SK-N-SH (cell line): ENCODE results near the gene IZUMO4. TPM values are rescaled to one million over a fixed set of nuclear protein-coding genes. Genes with fewer than 3 reads are reported as not detected.
A peak's percentile ranks its signal among the peaks of the same experiment; 100 is the strongest.

Experiments used
- CTCF ChIA-PET: fragments of 300-600, 350-600 bp; formaldehyde crosslinking; extraction: SDS; loops from one replicate; lab custom pipeline; 2021; lab: Yijun Ruan, JAX
- POLR2A ChIA-PET: fragments of 350-600 bp; sonication (Branson Sonifier 250); formaldehyde crosslinking; extraction: SDS; loops from one replicate; lab custom pipeline; 2020; ENCODE audit warnings: antibody characterized with exemption, inconsistent platforms; lab: Yijun Ruan, JAX
- DNase-seq: peaks from one replicate; pipeline ENCODE4 v3.0.0; 2012
- H2AFZ ChIP-seq: fragments of 200-600 bp; sonication (generic); 2 replicates; pipeline ENCODE4 v1.8.1; 2016; ENCODE audit warnings: antibody characterized with exemption, mild to moderate bottlenecking, low read depth
- H3F3A ChIP-seq: fragments of 200-600 bp; sonication (generic); replicated peaks from 2 replicates; pipeline ENCODE3; 2016; ENCODE audit warnings: antibody characterized with exemption, mild to moderate bottlenecking; ENCODE audit not compliant: insufficient read depth
- H3K27ac ChIP-seq, 2 experiments: fragments of 200-500 bp in 1 of 2; fragments of 200-600 bp in 1 of 2; sonication (Bioruptor generic) in 1 of 2; sonication (generic), shearing (Covaris generic) in 1 of 2; 2 replicates each; pipeline versions ENCODE4 v1.5.1 to v1.6.1; 2014 to 2016; ENCODE audit warnings: low read depth in 2 of 2, inconsistent platforms in 1 of 2, low read length in 1 of 2, mild to moderate bottlenecking in 1 of 2, mixed read lengths in 1 of 2
- H3K27me3 ChIP-seq: fragments of 200-600 bp; sonication (generic), shearing (Covaris generic); 2 replicates; pipeline ENCODE4 v1.6.1; 2016; ENCODE audit warnings: mixed run types; ENCODE audit not compliant: insufficient read depth
- H3K36me3 ChIP-seq, 2 experiments: fragments of 200-500 bp in 1 of 2; fragments of 200-600 bp in 1 of 2; sonication (Bioruptor generic) in 1 of 2; sonication (generic) in 1 of 2; replicated peaks in 1 of 2; 2 replicates each; pipeline versions ENCODE3 to v1.5.1; 2014 to 2016; ENCODE audit warnings: low read length in 1 of 2, mild to moderate bottlenecking in 1 of 2; ENCODE audit not compliant: insufficient read depth in 2 of 2, control insufficient read depth in 1 of 2
- H3K4me1 ChIP-seq, 2 experiments: fragments of 200-500 bp in 1 of 2; fragments of 200-600 bp in 1 of 2; sonication (Bioruptor generic) in 1 of 2; sonication (generic), shearing (Covaris generic) in 1 of 2; 2 replicates each; pipeline versions ENCODE4 v1.5.1 to v1.6.1; 2014 to 2016; ENCODE audit warnings: low read depth in 1 of 2, low read length in 1 of 2, mixed run types in 1 of 2; ENCODE audit not compliant: insufficient read depth in 2 of 2, control insufficient read depth in 1 of 2
- H3K4me2 ChIP-seq: fragments of 200-600 bp; sonication (generic), shearing (Covaris generic); 2 replicates; pipeline ENCODE4 v1.6.1; 2017; ENCODE audit warnings: mixed run types
- H3K4me3 ChIP-seq, 2 experiments: fragments of 200-500 bp in 1 of 2; fragments of 200-600 bp in 1 of 2; sonication (Bioruptor generic) in 1 of 2; sonication (generic), shearing (Covaris generic) in 1 of 2; 2 replicates each; pipeline versions ENCODE4 v1.5.1 to v1.8.1; 2014 to 2016; ENCODE audit warnings: low read depth in 2 of 2, inconsistent platforms in 1 of 2, low read length in 1 of 2, mild to moderate bottlenecking in 1 of 2, mixed read lengths in 1 of 2, moderate library complexity in 1 of 2
- H3K79me2 ChIP-seq: fragments of 200-600 bp; sonication (generic); 2 replicates; pipeline ENCODE4 v1.8.1; 2017; ENCODE audit warnings: mild to moderate bottlenecking; ENCODE audit not compliant: insufficient read depth
- H3K9ac ChIP-seq: fragments of 200-600 bp; sonication (generic); 2 replicates; pipeline ENCODE4 v1.6.1; 2017; ENCODE audit warnings: mixed run types
- H3K9me2 ChIP-seq: fragments of 200-600 bp; sonication (generic); 2 replicates; pipeline ENCODE4 v1.6.1; 2017; ENCODE audit warnings: mixed run types
- H3K9me3 ChIP-seq: fragments of 200-600 bp; sonication (generic); 2 replicates; pipeline ENCODE4 v1.6.1; 2017; ENCODE audit warnings: mixed run types, mild to moderate bottlenecking, moderate library complexity
- H4K20me1 ChIP-seq: fragments of 200-600 bp; sonication (generic); 2 replicates; pipeline ENCODE4 v1.6.1; 2017; ENCODE audit warnings: mild to moderate bottlenecking, mixed run types; ENCODE audit not compliant: insufficient read depth
- EP300 ChIP-seq, 2 experiments: IDR thresholded peaks; 2 replicates each; pipeline versions ENCODE4 v1.4.0 to v1.6.1; 2012; ENCODE audit warnings: borderline replicate concordance in 1 of 2, low read depth in 1 of 2, low read length in 1 of 2
- FOSL2 ChIP-seq: IDR thresholded peaks from 2 replicates; pipeline ENCODE4 v1.4.0; 2012; ENCODE audit warnings: low read depth, mild to moderate bottlenecking, moderate library complexity, borderline replicate concordance
- FOXJ3 ChIP-seq: sonication (generic); formaldehyde crosslinking; IDR thresholded peaks from 2 replicates; pipeline ENCODE4 v1.5.1; 2020; ENCODE audit warnings: mild to moderate bottlenecking, missing genetic modification reagents
- MEF2A ChIP-seq: IDR thresholded peaks from 2 replicates; pipeline ENCODE4 v1.4.0; 2012; ENCODE audit warnings: low read depth, borderline replicate concordance
- MXI1 ChIP-seq: IDR thresholded peaks from 2 replicates; pipeline ENCODE4 v1.6.1; 2012; ENCODE audit warnings: mild to moderate bottlenecking, low read depth, low read length, improper control_type of control experiment
- NRF1 ChIP-seq: IDR thresholded peaks from 2 replicates; pipeline ENCODE4 v1.6.1; 2012; ENCODE audit warnings: low read depth, mild to moderate bottlenecking, low read length
- RCOR1 ChIP-seq: fragments of 150-350 bp; IDR thresholded peaks from 2 replicates; pipeline ENCODE4 v1.6.1; 2017; ENCODE audit warnings: antibody characterized with exemption, low read length
- RFX5 ChIP-seq: IDR thresholded peaks from 2 replicates; pipeline ENCODE4 v1.6.1; 2012; ENCODE audit warnings: mild to moderate bottlenecking, improper control_type of control experiment, low read length
- SMC3 ChIP-seq: IDR thresholded peaks from 2 replicates; pipeline ENCODE4 v1.6.1; 2012; ENCODE audit warnings: low read depth, low read length, improper control_type of control experiment
- WGBS: methylation state at CpG from one replicate; pipeline ENCODE4 v1.1.6; 2017; ENCODE audit warnings: low lambda C conversion rate; 5-methylcytosine and 5-hydroxymethylcytosine counted together
- polyA plus RNA-seq, 3 experiments: library from polyadenylated mRNA; depleted of rRNA; stranded (reverse); fragments of >200 nt; gene quantifications; 2 replicates each; pipeline ENCODE4 v1.2.3, GENCODE V29; 2012
- TF ChIP-seq, protein P1 (sequence below): IDR thresholded peaks from 2 replicates; pipeline ENCODE4 v1.4.0; 2012; ENCODE audit warnings: low read depth
- TF ChIP-seq, protein P2 (sequence below): IDR thresholded peaks from 2 replicates; pipeline ENCODE4 v1.4.0; 2012; ENCODE audit warnings: low read depth, borderline replicate concordance
- TF ChIP-seq, protein P3 (sequence below): fragments of 150-350 bp; IDR thresholded peaks from 2 replicates; pipeline ENCODE4 v1.6.1; 2016; ENCODE audit warnings: mild to moderate bottlenecking, low read depth, low read length
- TF ChIP-seq, protein P4 (sequence below): fragments of 200-600 bp; sonication (generic); IDR thresholded peaks from 2 replicates; pipeline ENCODE4 v1.6.1; 2017; ENCODE audit warnings: antibody characterized with exemption, mild to moderate bottlenecking, moderate library complexity

IZUMO4 gene
- polyA plus RNA-seq, 1 of the 3 experiments (the other 2 are of a cell fraction) = 4.6 TPM

DNA sequence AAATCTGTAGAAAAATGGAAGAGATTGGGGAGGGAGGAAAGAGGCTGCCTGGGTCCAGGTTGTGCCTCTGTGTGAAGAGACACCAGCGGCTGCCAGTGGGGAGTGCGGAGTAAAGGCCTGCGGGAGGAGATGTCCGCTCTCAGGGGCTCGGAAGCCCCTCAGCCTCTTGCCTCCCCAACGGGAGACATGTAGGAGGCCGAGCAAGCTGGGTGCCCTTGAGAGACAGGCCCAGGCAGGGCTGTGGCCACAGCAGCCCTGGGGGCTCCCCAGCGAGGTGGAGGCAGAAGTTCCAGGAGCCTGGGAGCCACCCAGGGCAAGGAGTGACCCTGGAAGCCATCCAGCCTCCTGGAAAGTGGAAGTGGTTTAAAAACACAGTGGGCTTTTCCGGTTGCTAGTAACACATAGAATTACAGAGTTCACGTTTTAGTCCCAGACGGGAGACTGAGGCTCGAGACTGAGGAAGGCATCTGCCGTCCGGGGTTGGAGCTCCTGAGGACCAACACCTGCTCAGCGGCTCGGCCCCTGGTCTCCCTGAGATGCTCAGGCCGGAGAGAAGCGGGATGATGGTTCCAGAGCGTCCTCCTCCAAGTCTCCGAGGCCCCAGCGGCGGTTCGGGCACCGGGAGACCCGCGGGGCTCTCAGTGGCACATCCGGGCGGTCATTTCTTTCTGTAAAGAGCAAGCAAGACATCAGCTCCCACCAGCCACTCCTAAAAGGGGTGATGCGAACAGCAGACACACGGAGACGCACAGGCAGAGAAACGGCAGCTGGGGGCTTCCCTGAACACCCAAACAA is 23.8 kb upstream of the IZUMO4 start:
- H3K4me1 ChIP-seq = no peaks in the 10 kb centered on the region
- H3K27me3 ChIP-seq = no peaks in the 10 kb centered on the region
- H4K20me1 ChIP-seq = no peaks in the 10 kb centered on the region
- H3F3A ChIP-seq = peaks cover 8% of the 10 kb centered on the region
- H3K9me2 ChIP-seq = no peaks in the 10 kb centered on the region
- DNase-seq = peak; percentile 6
- no peak overlapping the region for H3K9ac ChIP-seq
- no peaks in the 10 kb centered on the region for H3K79me2 ChIP-seq
- H3K4me2 ChIP-seq = no peak overlapping the region
- 95% methylated on average over 21 of the region's 32 CpGs for WGBS
- H3K36me3 ChIP-seq = peaks cover 15 to 21% of the 10 kb centered on the region in 2 experiments
- TF ChIP-seq EP300 (IDR thresholded peaks at IDR 0.05; ENCODE audit: borderline replicate concordance in 1 of 2, low read depth in 1 of 2, low read length in 1 of 2) (no peak), NRF1 (no peak), MEF2A (no peak), FOXJ3 (CRISPR knock-in tag) (no peak), RCOR1 (no peak), RFX5 (no peak), MXI1 (no peak), SMC3 (no peak), FOSL2 (no peak)
- TF ChIP-seq, protein P1, sequence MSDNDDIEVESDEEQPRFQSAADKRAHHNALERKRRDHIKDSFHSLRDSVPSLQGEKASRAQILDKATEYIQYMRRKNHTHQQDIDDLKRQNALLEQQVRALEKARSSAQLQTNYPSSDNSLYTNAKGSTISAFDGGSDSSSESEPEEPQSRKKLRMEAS = no peak
- TF ChIP-seq, protein P2, sequence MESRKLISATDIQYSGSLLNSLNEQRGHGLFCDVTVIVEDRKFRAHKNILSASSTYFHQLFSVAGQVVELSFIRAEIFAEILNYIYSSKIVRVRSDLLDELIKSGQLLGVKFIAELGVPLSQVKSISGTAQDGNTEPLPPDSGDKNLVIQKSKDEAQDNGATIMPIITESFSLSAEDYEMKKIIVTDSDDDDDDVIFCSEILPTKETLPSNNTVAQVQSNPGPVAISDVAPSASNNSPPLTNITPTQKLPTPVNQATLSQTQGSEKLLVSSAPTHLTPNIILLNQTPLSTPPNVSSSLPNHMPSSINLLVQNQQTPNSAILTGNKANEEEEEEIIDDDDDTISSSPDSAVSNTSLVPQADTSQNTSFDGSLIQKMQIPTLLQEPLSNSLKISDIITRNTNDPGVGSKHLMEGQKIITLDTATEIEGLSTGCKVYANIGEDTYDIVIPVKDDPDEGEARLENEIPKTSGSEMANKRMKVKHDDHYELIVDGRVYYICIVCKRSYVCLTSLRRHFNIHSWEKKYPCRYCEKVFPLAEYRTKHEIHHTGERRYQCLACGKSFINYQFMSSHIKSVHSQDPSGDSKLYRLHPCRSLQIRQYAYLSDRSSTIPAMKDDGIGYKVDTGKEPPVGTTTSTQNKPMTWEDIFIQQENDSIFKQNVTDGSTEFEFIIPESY = no peak
- TF ChIP-seq, protein P3, sequence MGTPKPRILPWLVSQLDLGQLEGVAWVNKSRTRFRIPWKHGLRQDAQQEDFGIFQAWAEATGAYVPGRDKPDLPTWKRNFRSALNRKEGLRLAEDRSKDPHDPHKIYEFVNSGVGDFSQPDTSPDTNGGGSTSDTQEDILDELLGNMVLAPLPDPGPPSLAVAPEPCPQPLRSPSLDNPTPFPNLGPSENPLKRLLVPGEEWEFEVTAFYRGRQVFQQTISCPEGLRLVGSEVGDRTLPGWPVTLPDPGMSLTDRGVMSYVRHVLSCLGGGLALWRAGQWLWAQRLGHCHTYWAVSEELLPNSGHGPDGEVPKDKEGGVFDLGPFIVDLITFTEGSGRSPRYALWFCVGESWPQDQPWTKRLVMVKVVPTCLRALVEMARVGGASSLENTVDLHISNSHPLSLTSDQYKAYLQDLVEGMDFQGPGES = no peak
- TF ChIP-seq, protein P4, sequence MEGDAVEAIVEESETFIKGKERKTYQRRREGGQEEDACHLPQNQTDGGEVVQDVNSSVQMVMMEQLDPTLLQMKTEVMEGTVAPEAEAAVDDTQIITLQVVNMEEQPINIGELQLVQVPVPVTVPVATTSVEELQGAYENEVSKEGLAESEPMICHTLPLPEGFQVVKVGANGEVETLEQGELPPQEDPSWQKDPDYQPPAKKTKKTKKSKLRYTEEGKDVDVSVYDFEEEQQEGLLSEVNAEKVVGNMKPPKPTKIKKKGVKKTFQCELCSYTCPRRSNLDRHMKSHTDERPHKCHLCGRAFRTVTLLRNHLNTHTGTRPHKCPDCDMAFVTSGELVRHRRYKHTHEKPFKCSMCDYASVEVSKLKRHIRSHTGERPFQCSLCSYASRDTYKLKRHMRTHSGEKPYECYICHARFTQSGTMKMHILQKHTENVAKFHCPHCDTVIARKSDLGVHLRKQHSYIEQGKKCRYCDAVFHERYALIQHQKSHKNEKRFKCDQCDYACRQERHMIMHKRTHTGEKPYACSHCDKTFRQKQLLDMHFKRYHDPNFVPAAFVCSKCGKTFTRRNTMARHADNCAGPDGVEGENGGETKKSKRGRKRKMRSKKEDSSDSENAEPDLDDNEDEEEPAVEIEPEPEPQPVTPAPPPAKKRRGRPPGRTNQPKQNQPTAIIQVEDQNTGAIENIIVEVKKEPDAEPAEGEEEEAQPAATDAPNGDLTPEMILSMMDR = no peak
- TF ChIP-seq, all 33 proteins: peak for 0
- POLR2A ChIA-PET = interaction anchor here (0.5 kb wide), 1 partner anchor 197 kb away, joined by 3 read pairs; no protein-coding TSS in a partner anchor
- no peak overlapping the region for H3K27ac ChIP-seq
- H2AFZ ChIP-seq = no peak overlapping the region
- H3K9me3 ChIP-seq = no peaks in the 10 kb centered on the region
- CTCF ChIA-PET = interaction anchor here (0.6 to 3.0 kb wide), 3 partner anchors 16 to 127 kb away, joined by 3 to 12 read pairs (median 3); no protein-coding TSS in a partner anchor
- no peak overlapping the region for H3K4me3 ChIP-seq
